Endothelial cell of umbilical vein (primary cell): ENCODE data around the gene CAMKV. TPM values are rescaled to one million over a fixed set of nuclear protein-coding genes. Genes with fewer than 3 reads are reported as not detected.

Experiments
- BruUV-seq: library from RNA; stranded (reverse); fragments of 400-500 nt; replicated peaks from 2 replicates; lab custom pipeline; 2021; lab: Mats Ljungman, UMichigan
- CTCF ChIA-PET: fragments of 300-600, 350-600 bp; sonication (Branson Sonifier 250); formaldehyde crosslinking; loops from one replicate; lab custom pipeline; 2021; ENCODE audit warnings: antibody characterized with exemption, inconsistent platforms; lab: Charles Lee
- POLR2A ChIA-PET: fragments of 300-600, 350-600 bp; sonication (Branson Sonifier 250); formaldehyde crosslinking; loops from one replicate; lab custom pipeline; 2021; ENCODE audit warnings: antibody characterized with exemption, inconsistent platforms; lab: Charles Lee
- DNase-seq: peaks from one replicate; pipeline ENCODE4 v3.0.0-alpha.2; 2011; ENCODE audit warnings: low read depth, low spot score
- FAIRE-seq: peaks from 2 replicates; lab custom pipeline; 2011; peaks lifted over from hg19 to GRCh38; lab: Jason Lieb, UNC
- H2AFZ ChIP-seq: 2 replicates; pipeline ENCODE4 v1.6.0; 2012; ENCODE audit warnings: low read depth, low read length, control low read depth, inconsistent platforms
- H3K27ac ChIP-seq: 2 replicates; pipeline ENCODE4 v1.5.1; 2011; ENCODE audit warnings: low read depth, mild to moderate bottlenecking, control low read depth, low read length, moderate library complexity; ENCODE audit not compliant: insufficient read depth
- H3K27me3 ChIP-seq, 2 experiments: 2 replicates each; pipeline versions ENCODE4 v1.6.0 to v1.6.1; 2011; ENCODE audit warnings: low read length in 2 of 2, mixed read lengths in 1 of 2; ENCODE audit not compliant: control insufficient read depth in 2 of 2, insufficient read depth in 2 of 2
- H3K36me3 ChIP-seq, 2 experiments: 2 replicates in 1 of 2; 3 replicates in 1 of 2; pipeline ENCODE4 v1.5.1; 2011; ENCODE audit warnings: low read length in 2 of 2, mild to moderate bottlenecking in 1 of 2, moderate library complexity in 1 of 2; ENCODE audit not compliant: control insufficient read depth in 2 of 2, insufficient read depth in 2 of 2; ENCODE audit errors: extremely low read depth in 1 of 2
- H3K4me1 ChIP-seq: 3 replicates; pipeline ENCODE4 v1.5.1; 2011; ENCODE audit warnings: mild to moderate bottlenecking, low read length; ENCODE audit not compliant: control insufficient read depth, insufficient read depth; ENCODE audit errors: extremely low read depth
- H3K4me2 ChIP-seq: 2 replicates; pipeline ENCODE4 v1.6.1; 2011; ENCODE audit warnings: low read length, control low read depth, mixed read lengths; ENCODE audit not compliant: insufficient read depth
- H3K4me3 ChIP-seq, 3 experiments: fragments of 200-600 bp in 1 of 3; sonication (generic), shearing (Covaris generic) in 1 of 3; replicated peaks in 1 of 3; 2 replicates each; pipeline ENCODE4 v1.5.1; 2011 to 2016; ENCODE audit warnings: control low read depth in 3 of 3, low read length in 3 of 3, mild to moderate bottlenecking in 2 of 3, inconsistent platforms in 1 of 3, low read depth in 1 of 3, moderate library complexity in 1 of 3; ENCODE audit not compliant: insufficient read depth in 1 of 3
- H3K79me2 ChIP-seq: 2 replicates; pipeline ENCODE4 v1.6.0; 2012; ENCODE audit warnings: low read length, inconsistent platforms; ENCODE audit not compliant: control insufficient read depth, insufficient read depth
- H3K9ac ChIP-seq: replicated peaks from 2 replicates; pipeline ENCODE3; 2011; ENCODE audit warnings: low read length, control low read depth; ENCODE audit not compliant: insufficient read depth; ENCODE audit errors: extremely low read depth
- H3K9me1 ChIP-seq: replicated peaks from 3 replicates; pipeline ENCODE4 v1.6.0; 2011; ENCODE audit warnings: mild to moderate bottlenecking, low read length; ENCODE audit not compliant: control insufficient read depth, insufficient read depth; ENCODE audit errors: extremely low read depth
- H3K9me3 ChIP-seq: replicated peaks from 2 replicates; pipeline ENCODE4 v1.5.1; 2012; ENCODE audit warnings: low read length, inconsistent platforms; ENCODE audit not compliant: control insufficient read depth, insufficient read depth
- H4K20me1 ChIP-seq: replicated peaks from 2 replicates; pipeline ENCODE3; 2011; ENCODE audit warnings: mild to moderate bottlenecking, low read length; ENCODE audit not compliant: control insufficient read depth, insufficient read depth; ENCODE audit errors: extremely low read depth
- CTCF ChIP-seq, 2 donors: IDR thresholded peaks; 1 replicate in 1 of 2; 2 replicates in 1 of 2; pipeline ENCODE4 v1.5.1; 2011; ENCODE audit warnings: low read length in 2 of 2, mild to moderate bottlenecking in 2 of 2, moderate library complexity in 2 of 2, control low read depth in 1 of 2, inconsistent platforms in 1 of 2, low read depth in 1 of 2; ENCODE audit not compliant: insufficient read depth in 1 of 2; ENCODE audit errors: extremely low read depth in 1 of 2
- EZH2 ChIP-seq: IDR thresholded peaks from 2 replicates; pipeline ENCODE4 v1.6.1; 2012; ENCODE audit warnings: borderline replicate concordance, low read depth, mild to moderate bottlenecking, moderate library complexity, low read length, inconsistent platforms; ENCODE audit not compliant: severe bottlenecking
- FOS ChIP-seq: IDR thresholded peaks from 2 replicates; pipeline ENCODE4 v1.6.1; 2011; ENCODE audit warnings: mild to moderate bottlenecking, low read length, moderate library complexity, borderline replicate concordance; ENCODE audit not compliant: insufficient read depth
- GATA2 ChIP-seq: IDR thresholded peaks from 2 replicates; pipeline ENCODE4 v1.7.0; 2011; ENCODE audit warnings: low read depth, mild to moderate bottlenecking, moderate library complexity, mixed read lengths, low read length; ENCODE audit not compliant: insufficient read length, insufficient read depth
- JUN ChIP-seq: IDR thresholded peaks from 2 replicates; pipeline ENCODE4 v1.6.1; 2011; ENCODE audit warnings: borderline replicate concordance, low read depth; ENCODE audit not compliant: insufficient read length, insufficient read depth
- MAX ChIP-seq: IDR thresholded peaks from 2 replicates; pipeline ENCODE4 v1.6.1; 2011; ENCODE audit not compliant: insufficient read depth, insufficient read length
- MYC ChIP-seq: IDR thresholded peaks from one replicate; pipeline ENCODE4 v1.6.1; 2011; ENCODE audit warnings: mild to moderate bottlenecking, low read depth, low read length
- POLR2A ChIP-seq: IDR thresholded peaks from 2 replicates; pipeline ENCODE4 v1.6.1; 2012; ENCODE audit warnings: low read depth, mild to moderate bottlenecking, control low read depth, low read length
- POLR2AphosphoS5 ChIP-seq: IDR thresholded peaks from 2 replicates; pipeline ENCODE4 v1.6.1; 2012; ENCODE audit warnings: low read depth, mild to moderate bottlenecking, control low read depth, low read length, moderate library complexity; ENCODE audit not compliant: insufficient read depth
- dilution Hi-C: fragments of 300-500 bp; cut with MboI; formaldehyde crosslinking; loops from one replicate; pipeline ENCODE4 v1.15.0; 2019; ENCODE audit warnings: low sequenced_read_pairs; ENCODE audit not compliant: extremely low pct_ligation_motif_present
- intact Hi-C: fragments of 100-400 bp; cut with micrococcal nuclease; formaldehyde crosslinking; loops from one replicate; pipeline ENCODE4 v1.10.0; 2022
- polyA plus RNA-seq, 4 experiments: library from polyadenylated mRNA; depleted of rRNA in 3 of 4; stranded (reverse) in 3 of 4; unstranded in 1 of 4; fragments of >200 nt; gene quantifications; 2 replicates each; pipeline versions ENCODE4 v1.2.1 to v1.2.3, GENCODE V29; 2011 to 2012; ENCODE audit warnings: missing spikeins in 1 of 4
- total RNA-seq: library from RNA; stranded (reverse); gene quantifications from 2 replicates; pipeline ENCODE4 v1.2.3, GENCODE V29; 2021

CAMKV gene
- total and polyA plus RNA-seq, 2 donors (not counting 3 experiments of a cell fraction or from before 2014, with no cell fraction given) = not detected

- no peak overlapping the region for H3K9ac ChIP-seq
- H3K4me3 ChIP-seq = no peak overlapping the region
- intact Hi-C loops (no loop called here), dilution Hi-C loops (no loop called here)
- H3K27ac ChIP-seq = no peak overlapping the region
- peaks cover 12% of the 10 kb centered on the region for H3K4me1 ChIP-seq
- peaks cover 0 to 10% of the 10 kb centered on the region in 2 experiments for H3K36me3 ChIP-seq
- no TSS peak for BruUV-seq
- H3K27me3 ChIP-seq = no peaks in the 10 kb centered on the region
- no peaks in the 10 kb centered on the region for H3K79me2 ChIP-seq
- H2AFZ ChIP-seq = no peak overlapping the region
- ChIA-PET CTCF (interaction anchor here (0.6 to 2.7 kb wide), 7 partner anchors 9 to 369 kb away, joined by 3 to 10 read pairs (median 3); partner anchors contain the start of gene INKA1), POLR2A (no interaction called here)
- H3K9me3 ChIP-seq = no peaks in the 10 kb centered on the region
- no peak for FAIRE-seq
- TF ChIP-seq MAX (no peak), POLR2AphosphoS5 (no peak), FOS (no peak), CTCF (IDR thresholded peaks at IDR 0.05; ENCODE audit: extremely low read depth in 1 of 2, insufficient read depth in 1 of 2, low read depth in 1 of 2, low read length in 2 of 2) (no peak), MYC (no peak), GATA2 (no peak), EZH2 (no peak), POLR2A (no peak), JUN (no peak)
- H4K20me1 ChIP-seq = no peaks in the 10 kb centered on the region
- H3K9me1 ChIP-seq = no peaks in the 10 kb centered on the region
- DNase-seq = no peak
- H3K4me2 ChIP-seq = no peak overlapping the region
Measured at GRCh38 chr3:49908373-49909199, 38.9 kb upstream of the CAMKV start.
